Dedifferentiated amniotic fluid mesenchymal stem cell (primary cell): Measurements from ENCODE around the gene MAPKAP1.

Source experiments
- DNase-seq: peaks from one replicate; pipeline ENCODE4 v3.0.0-alpha.2; 2016; ENCODE audit errors: extremely low spot score

Gene MAPKAP1

GRCh38 chr9:125484350-125485282 lies 222.4 kb downstream of the MAPKAP1 start:
- DNase-seq, result no peak

GRCh38 chr9:125483697-125484096 lies 223.3 kb downstream of the MAPKAP1 start:
- no peak for DNase-seq

- no peak for DNase-seq
Measured at GRCh38 chr9:125479846-125480615, 227.0 kb downstream of the MAPKAP1 start.

GRCh38 chr9:125477089-125477544 lies 229.9 kb downstream of the MAPKAP1 start:
- no peak for DNase-seq

GRCh38 chr9:125476645-125477044 lies 230.4 kb downstream of the MAPKAP1 start:
- no peak for DNase-seq

- no peak for DNase-seq
Measured at GRCh38 chr9:125475385-125475784, 231.6 kb downstream of the MAPKAP1 start.

- peak; percentile 41 for DNase-seq
Measured at GRCh38 chr9:125472926-125473701, 233.9 kb downstream of the MAPKAP1 start.

- no peak for DNase-seq
Measured at GRCh38 chr9:125472562-125472925, 234.5 kb downstream of the MAPKAP1 start.

- DNase-seq, result no peak
Measured at GRCh38 chr9:125470767-125471580, 236.0 kb downstream of the MAPKAP1 start.

- no peak for DNase-seq
Measured at GRCh38 chr9:125470189-125470588, 236.8 kb downstream of the MAPKAP1 start.

- DNase-seq, result no peak
Measured at GRCh38 chr9:125468646-125469045, 238.4 kb downstream of the MAPKAP1 start.

GRCh38 chr9:125467116-125467740 lies 239.8 kb downstream of the MAPKAP1 start:
- no peak for DNase-seq

GRCh38 chr9:125466411-125466810 lies 240.6 kb downstream of the MAPKAP1 start:
- no peak for DNase-seq

- no peak for DNase-seq
Measured at GRCh38 chr9:125464591-125465385, 242.2 kb downstream of the MAPKAP1 start.

- no peak for DNase-seq
Measured at GRCh38 chr9:125463926-125464325, 243.1 kb downstream of the MAPKAP1 start.

GRCh38 chr9:125462861-125463291 lies 244.1 kb downstream of the MAPKAP1 start:
- no peak for DNase-seq

GRCh38 chr9:125461636-125462190 lies 245.3 kb downstream of the MAPKAP1 start:
- no peak for DNase-seq

- DNase-seq, result no peak
Measured at GRCh38 chr9:125460883-125461635, 245.9 kb downstream of the MAPKAP1 start.

- DNase-seq, result no peak
Measured at GRCh38 chr9:125460346-125460745, 246.7 kb downstream of the MAPKAP1 start.
